IPS-15b (cell line): Measurements from ENCODE around the gene CD58.
"Not testable (repeated sequence)": the region's sequence is repeated elsewhere in the genome, so short reads cannot be mapped to it uniquely, and the experiment has no call there.

Experiments
- H3K27me3 ChIP-seq: one replicate; pipeline ENCODE4 v1.6.1; 2013; ENCODE audit warnings: low read length; ENCODE audit not compliant: control insufficient read depth, insufficient read depth
- H3K36me3 ChIP-seq: one replicate; pipeline ENCODE4 v1.6.1; 2013; ENCODE audit warnings: low read length; ENCODE audit not compliant: control insufficient read depth, insufficient read depth
- H3K4me1 ChIP-seq: one replicate; pipeline ENCODE4 v1.6.1; 2013; ENCODE audit warnings: mild to moderate bottlenecking, low read length; ENCODE audit not compliant: control insufficient read depth, insufficient read depth
- H3K4me3 ChIP-seq: one replicate; pipeline ENCODE4 v1.5.1; 2013; ENCODE audit warnings: low read depth, low read length
- H3K9ac ChIP-seq: one replicate; pipeline ENCODE4 v1.6.1; 2013; ENCODE audit warnings: low read depth, mild to moderate bottlenecking, low read length
- H3K9me3 ChIP-seq: one replicate; pipeline ENCODE4 v1.6.1; 2013; ENCODE audit warnings: mild to moderate bottlenecking, low read length; ENCODE audit not compliant: control insufficient read depth, insufficient read depth

Gene CD58

DNA sequence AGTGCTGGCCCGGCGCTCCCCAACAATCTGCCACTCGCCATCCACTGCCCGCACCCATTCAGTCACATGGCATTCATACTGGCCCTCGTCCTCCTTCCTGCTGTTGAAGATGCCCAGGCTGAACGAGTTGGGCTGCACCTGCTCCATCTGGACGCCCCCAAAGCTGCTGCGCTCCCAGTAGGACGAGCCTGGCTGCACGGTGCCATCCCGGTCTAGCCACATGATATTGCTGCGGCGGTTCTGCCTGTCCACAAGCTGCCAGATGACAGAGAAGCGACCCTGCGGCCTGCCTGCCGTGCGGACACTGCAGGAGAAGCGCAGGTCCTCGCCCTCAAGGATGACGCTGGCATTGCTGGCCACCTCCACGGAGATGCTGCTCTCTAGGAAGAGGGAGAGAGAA, 32.8 kb upstream of the CD58 start:
- H3K36me3 ChIP-seq, H3K4me3 ChIP-seq, H3K9me3 ChIP-seq, H3K27me3 ChIP-seq, H3K9ac ChIP-seq, H3K4me1 ChIP-seq: not testable (repeated sequence)

DNA sequence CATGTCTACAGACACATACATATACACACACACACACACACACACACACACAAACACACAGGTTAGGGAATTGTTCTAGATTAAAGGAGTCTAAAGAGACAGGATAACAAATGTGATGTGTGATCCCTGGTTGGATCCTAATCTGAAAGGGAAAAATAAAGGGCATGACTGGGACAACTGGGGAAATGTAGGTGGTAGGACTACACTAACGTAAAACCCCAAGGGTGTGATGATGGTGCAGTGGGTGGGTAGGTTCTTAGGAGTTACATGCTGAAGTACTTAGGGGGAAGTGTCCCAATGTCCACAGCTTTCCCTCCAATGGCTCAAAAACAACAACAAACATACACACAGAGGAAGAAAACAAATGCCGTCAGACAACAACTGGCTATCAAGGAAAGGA, 28.5 kb upstream of the CD58 start:
- not testable (repeated sequence) for H3K27me3 ChIP-seq, H3K36me3 ChIP-seq, H3K9ac ChIP-seq, H3K9me3 ChIP-seq, H3K4me1 ChIP-seq, H3K4me3 ChIP-seq

DNA sequence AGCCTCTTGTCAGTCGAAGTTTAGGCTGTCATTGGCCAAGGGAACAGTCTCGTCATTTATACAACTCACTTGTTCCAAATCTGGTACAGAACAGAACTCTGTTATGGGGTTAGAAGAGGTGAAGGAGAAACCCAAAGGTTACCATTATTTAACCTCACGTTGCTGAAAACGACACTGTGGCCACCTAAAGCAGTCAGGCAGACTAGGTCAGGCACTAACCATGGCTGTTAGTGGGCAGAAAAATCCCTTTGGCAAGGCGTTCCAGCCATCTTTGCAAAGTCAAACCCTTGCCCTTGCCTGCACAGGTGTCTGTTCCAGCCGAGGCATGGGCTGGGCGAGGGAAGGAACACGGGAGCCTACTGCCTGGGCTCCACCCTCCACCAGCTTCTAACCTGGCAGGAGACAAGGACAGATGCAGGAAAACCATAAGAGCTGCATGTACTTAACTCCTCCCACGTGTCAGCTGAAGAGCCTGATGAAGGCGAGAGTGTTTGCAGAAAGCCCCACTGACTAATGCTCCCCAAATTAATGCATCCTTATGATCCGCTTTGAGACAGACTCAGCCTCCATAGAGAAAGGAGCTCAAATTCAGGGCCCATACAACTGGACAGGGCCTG, 27.7 kb upstream of the CD58 start:
- H3K36me3 ChIP-seq, H3K9me3 ChIP-seq, H3K9ac ChIP-seq, H3K4me3 ChIP-seq, H3K27me3 ChIP-seq, H3K4me1 ChIP-seq: not testable (repeated sequence)

DNA sequence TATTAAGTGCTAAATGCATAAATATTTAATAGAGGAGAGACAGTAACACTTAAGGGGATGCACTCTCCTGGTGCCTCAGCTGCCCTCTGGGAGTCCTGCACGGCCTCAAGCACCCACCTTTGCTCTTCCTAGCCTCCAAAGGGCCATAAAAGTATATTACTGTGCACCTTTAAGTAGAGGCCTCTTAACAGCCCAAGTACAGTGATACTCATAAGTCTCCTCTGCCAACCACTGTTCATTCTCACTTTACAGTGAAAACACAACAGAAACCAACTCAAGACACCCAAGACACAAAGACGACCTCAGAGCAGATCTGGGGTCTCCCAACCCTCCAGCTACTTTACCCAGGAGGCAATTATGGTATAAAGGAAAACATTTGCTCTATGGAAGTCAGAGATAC, 26.6 kb upstream of the CD58 start:
- H3K9me3 ChIP-seq, H3K4me1 ChIP-seq, H3K4me3 ChIP-seq, H3K27me3 ChIP-seq, H3K36me3 ChIP-seq, H3K9ac ChIP-seq: not testable (repeated sequence)

DNA sequence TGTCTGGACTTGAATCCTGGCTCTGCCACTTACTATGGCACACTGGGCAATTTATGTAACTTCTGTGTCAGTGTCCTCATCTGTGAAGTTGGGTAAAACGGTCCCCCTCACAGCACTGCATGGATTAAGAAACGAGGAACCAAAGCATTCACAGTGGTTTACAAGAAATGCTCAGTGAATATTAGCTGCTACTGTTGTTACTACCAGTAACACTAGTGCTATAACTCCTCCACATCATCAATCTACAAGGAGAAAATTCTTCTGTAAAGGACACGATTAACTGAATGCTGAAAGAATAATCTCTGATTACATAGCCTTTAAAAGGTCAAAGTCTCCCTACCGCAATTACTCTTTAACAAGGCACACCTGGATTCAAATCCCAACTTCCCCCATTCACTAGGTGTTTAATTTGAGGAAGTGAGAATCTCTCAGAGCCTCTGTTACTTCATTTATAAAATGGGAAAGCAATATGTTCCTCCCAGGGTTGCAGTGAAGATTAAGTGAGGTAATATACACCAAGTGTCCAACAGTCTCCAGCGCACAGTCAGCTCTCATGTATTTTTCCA, 26.0 kb upstream of the CD58 start:
- not testable (repeated sequence) for H3K4me1 ChIP-seq, H3K4me3 ChIP-seq, H3K9ac ChIP-seq

DNA sequence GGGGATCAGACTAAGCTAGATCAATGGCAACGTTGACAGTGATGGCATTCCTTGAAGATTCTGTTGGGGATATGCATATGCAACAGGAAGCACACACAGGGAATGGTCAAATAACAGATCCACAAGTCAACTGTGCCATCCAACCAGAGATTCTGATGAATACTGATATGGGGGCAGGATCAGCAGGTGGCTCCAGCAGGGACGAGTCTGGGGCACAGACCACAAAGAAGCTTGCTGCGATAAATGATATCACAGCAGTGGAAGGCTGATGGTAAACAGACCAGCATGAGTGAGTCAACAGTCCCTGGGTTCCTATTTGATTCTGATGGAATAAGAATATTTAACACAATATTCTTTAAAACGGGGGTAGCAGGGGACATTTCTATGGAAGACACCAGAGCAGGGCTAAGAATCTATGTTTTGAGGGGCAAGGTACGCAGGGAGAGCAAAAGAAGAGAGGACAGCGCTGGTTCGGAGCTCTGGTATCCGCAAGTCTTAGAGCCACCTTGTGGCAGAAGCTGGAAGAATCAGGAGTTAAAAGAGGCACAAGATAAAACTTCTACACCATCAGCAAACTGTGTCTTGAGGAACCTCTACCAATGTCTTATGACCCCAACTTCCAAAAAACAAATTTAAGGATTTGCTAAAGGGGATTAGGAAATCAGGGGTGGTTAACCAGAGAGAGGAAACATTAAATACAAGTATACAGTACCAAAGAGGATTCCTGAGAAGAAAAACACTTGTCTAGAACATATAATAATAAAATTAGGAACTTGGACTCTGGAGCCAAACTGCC, 25.3 kb upstream of the CD58 start:
- H3K4me1 ChIP-seq, H3K36me3 ChIP-seq, H3K4me3 ChIP-seq, H3K9ac ChIP-seq, H3K9me3 ChIP-seq, H3K27me3 ChIP-seq: not testable (repeated sequence)

More for the DNA sequence above, 26.0 kb upstream of the CD58 start:
- not testable (repeated sequence) for H3K9me3 ChIP-seq, H3K27me3 ChIP-seq, H3K36me3 ChIP-seq

DNA sequence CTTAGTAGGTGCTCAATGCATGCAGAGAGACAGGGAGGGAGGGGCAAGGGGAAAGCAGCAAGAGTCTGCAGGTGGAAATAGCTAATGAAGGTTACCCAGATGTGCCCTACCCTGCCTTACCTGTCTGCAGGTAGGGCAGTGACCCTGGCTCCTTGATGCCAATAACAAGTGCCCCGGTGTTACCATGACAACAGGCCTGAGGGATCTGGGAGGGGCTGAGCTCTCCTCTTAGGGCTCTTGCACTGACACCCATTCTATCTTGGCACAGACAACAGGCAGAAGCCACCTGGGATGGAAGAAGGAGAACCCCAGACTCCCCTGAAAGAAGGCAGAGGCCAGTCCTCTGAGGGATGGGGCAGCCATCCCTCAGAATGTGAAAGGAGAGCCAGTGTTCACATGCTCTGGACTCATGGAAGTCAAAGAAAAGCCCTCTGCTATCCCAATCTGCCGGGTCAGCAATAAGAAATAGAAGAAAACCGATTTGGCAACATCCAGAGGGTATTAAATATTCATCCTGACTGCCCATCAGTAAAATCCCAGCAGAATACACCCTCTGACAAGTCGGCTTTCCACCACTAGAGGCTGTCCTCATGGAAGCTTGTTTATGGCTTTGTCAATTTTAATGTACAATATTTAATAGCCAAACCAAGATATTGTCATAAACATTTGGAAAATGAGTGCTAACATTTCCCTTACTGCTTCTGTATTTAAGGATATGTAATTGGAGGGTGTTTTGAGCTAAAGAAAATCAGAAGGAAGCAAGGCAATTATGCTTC, 24.4 kb upstream of the CD58 start:
- H3K9me3 ChIP-seq, H3K27me3 ChIP-seq, H3K4me1 ChIP-seq, H3K36me3 ChIP-seq, H3K9ac ChIP-seq, H3K4me3 ChIP-seq: not testable (repeated sequence)

DNA sequence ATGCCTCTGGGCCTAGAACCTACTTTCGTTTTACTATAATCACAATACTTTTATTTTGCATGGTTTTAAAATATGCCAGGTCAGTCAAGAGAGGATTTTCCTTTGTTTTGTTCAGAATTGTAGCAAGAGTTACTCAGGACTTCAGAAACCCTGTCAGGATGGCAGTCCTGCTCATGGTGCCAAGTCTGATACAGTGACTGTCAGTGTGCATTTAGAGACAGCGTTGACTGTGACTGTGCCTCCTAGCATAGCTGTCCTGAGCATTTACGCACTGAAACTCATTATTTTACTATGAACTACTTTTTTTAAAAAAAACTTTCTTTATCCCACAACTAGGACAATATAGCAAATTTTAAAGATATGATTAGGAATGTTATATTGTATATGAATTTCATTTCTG, 23.2 kb upstream of the CD58 start:
- H3K4me3 ChIP-seq, H3K9me3 ChIP-seq, H3K27me3 ChIP-seq, H3K4me1 ChIP-seq, H3K36me3 ChIP-seq, H3K9ac ChIP-seq: not testable (repeated sequence)

DNA sequence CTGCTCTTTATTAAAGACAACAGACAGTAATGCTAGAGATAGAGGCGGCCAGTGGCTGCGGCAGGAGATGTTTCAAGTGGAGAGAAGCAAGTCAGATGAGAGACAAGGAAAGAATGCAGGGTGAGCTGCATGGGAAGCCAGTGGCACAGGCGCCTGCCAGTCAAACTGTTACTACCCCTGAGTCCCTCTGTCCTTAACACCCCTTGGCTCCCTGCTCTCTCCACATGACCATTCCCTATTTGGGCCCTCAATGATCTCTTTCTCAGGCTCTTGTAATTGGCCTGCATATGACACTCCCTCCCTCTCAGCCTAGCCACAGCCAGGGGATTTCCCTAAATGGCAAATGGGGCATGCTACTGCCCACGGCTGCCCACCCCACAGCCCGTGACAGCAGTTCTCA, 22.6 kb upstream of the CD58 start:
- H3K9me3 ChIP-seq, H3K36me3 ChIP-seq, H3K4me1 ChIP-seq, H3K4me3 ChIP-seq, H3K27me3 ChIP-seq, H3K9ac ChIP-seq: not testable (repeated sequence)

DNA sequence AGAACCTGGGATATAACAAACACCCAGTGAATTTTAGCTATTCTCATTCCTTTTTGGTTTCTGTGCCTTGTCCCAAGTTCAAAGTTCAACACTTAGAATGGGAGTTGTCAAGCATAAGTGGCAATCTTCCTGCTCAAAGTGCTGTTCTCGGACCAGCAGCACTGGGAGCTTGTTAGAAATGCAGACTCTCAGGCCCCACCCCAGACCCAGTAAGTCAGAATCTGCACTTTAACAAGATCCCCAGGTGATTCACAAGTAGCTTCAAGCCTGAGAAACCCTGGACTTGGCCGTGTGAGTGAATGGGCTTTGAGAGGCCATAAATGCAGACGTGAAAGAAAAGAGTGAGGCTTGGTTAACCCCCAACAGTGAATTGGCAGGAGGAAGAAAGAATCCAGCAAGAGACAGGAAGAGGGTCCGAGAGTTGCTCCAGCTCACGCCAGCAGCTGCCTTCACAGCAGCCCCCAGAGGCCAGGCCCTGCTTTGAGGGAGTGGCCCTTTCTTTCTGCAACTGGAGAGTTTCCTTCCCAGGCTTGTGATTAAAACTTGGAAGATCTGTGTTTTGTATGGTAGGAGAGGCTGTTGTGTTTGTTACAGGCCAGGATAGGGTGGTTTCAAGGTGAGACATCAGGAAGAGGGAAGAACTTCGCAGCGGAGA, 21.3 kb upstream of the CD58 start:
- H3K27me3 ChIP-seq, H3K4me1 ChIP-seq, H3K9ac ChIP-seq, H3K36me3 ChIP-seq, H3K9me3 ChIP-seq, H3K4me3 ChIP-seq: not testable (repeated sequence)

DNA sequence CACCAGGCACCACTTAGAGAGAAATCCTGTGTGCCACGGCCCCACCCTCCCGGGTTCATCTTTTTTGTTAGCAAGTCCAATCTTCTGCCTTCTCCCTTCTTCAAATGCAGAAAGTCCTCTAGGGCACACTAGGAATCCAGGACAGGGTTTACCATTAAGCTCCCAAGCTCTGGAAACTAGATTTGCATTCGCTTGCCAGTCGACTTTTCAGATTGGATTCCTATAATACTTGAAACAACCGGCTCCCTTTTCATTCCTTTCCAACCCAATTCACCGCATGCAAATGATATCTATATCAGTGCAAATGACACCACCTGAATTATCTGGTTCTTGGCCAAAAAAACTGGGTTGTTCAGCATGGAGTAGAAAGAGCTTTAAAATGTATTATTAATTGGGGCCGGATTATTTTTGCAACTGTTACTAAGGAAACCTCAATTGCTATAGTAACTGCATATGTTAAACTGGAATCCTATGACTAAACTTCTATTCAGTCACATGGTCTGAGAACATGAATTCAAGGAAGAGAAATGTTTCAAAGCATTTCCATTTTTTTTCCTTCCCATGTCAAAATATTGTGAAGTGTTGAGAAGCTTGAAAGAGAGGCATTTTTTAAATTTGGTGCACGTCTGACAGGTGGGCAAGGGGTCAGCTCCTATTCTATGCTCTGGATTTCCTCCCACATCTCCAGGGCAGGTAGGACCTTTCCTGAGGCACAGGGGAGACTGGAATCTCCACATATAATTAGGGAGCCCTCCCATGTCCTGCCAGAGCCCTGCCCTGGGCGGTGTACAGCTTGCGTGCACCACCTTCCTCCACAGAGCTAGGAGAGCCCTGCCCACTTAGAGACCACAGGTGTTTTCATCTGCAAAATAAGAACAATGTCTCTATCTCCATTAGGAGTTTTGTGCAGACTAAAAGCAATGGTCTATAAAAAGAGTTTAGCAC, 20.5 kb upstream of the CD58 start:
- H3K4me3 ChIP-seq, H3K27me3 ChIP-seq, H3K36me3 ChIP-seq, H3K9me3 ChIP-seq, H3K9ac ChIP-seq, H3K4me1 ChIP-seq: not testable (repeated sequence)
